ENCODE results near the gene UPK1A. TPM values are rescaled to one million over a fixed set of nuclear protein-coding genes. Genes with fewer than 3 reads are reported as not detected.

The UPK1A gene
- total and polyA plus RNA-seq, 2 donors (not counting 3 experiments of a cell fraction or from before 2014, with no cell fraction given), result not detected

- H3K9me3 ChIP-seq (replicated peaks; ENCODE audit: control insufficient read depth, insufficient read depth, low read length), result no peaks in the 10 kb centered on the region
- H3K4me2 ChIP-seq (ENCODE audit: insufficient read depth, low read length), result no peak overlapping the region
- H2AFZ ChIP-seq (ENCODE audit: low read depth, low read length), result no peak overlapping the region
- no peak overlapping the region for H3K9ac ChIP-seq (replicated peaks; ENCODE audit: extremely low read depth, insufficient read depth, low read length)
- intact Hi-C loops (cut with micrococcal nuclease) (no loop called here), dilution Hi-C loops (cut with MboI; ENCODE audit: extremely low pct_ligation_motif_present, low sequenced_read_pairs) (no loop called here)
- POLR2A ChIA-PET, result interaction anchor here (0.6 kb wide), 1 partner anchor 28 kb away, joined by 4 read pairs; no protein-coding TSS in a partner anchor
- BruUV-seq (replicated peaks), result no TSS peak
- CTCF ChIA-PET, result no interaction called here
- no peaks in the 10 kb centered on the region for H3K4me1 ChIP-seq (ENCODE audit: control insufficient read depth, extremely low read depth, insufficient read depth, low read length)
- H4K20me1 ChIP-seq (replicated peaks; ENCODE audit: control insufficient read depth, extremely low read depth, insufficient read depth, low read length), result no peaks in the 10 kb centered on the region
- H3K4me3 ChIP-seq (replicated peaks in 1 of 3; ENCODE audit: insufficient read depth in 1 of 3, low read depth in 1 of 3, low read length in 3 of 3), result no peak overlapping the region
- peaks cover 2 to 6% of the 10 kb centered on the region in 2 experiments for H3K27me3 ChIP-seq (ENCODE audit: control insufficient read depth in 2 of 2, insufficient read depth in 2 of 2, low read length in 2 of 2)
- DNase-seq (ENCODE audit: low read depth, low spot score) (no peak), FAIRE-seq (no peak)
- H3K27ac ChIP-seq (ENCODE audit: insufficient read depth, low read depth, low read length), result no peak overlapping the region
- H3K9me1 ChIP-seq (replicated peaks; ENCODE audit: control insufficient read depth, extremely low read depth, insufficient read depth, low read length), result no peaks in the 10 kb centered on the region
- H3K36me3 ChIP-seq (ENCODE audit: control insufficient read depth in 2 of 2, extremely low read depth in 1 of 2, insufficient read depth in 2 of 2, low read length in 2 of 2), result no peaks in the 10 kb centered on the region
- H3K79me2 ChIP-seq (ENCODE audit: control insufficient read depth, insufficient read depth, low read length), result no peaks in the 10 kb centered on the region
- TF ChIP-seq POLR2A (IDR thresholded peaks at IDR 0.05; ENCODE audit: low read depth, low read length) (no peak), MAX (IDR thresholded peaks at IDR 0.05; ENCODE audit: insufficient read depth, insufficient read length) (no peak)
Measured at GRCh38 chr19:35671818-35672217, 5.5 kb downstream of the UPK1A start.

- H3K27ac ChIP-seq (ENCODE audit: insufficient read depth, low read depth, low read length), result no peak overlapping the region
- peak overlapping the region in 1 of 3 experiments; percentile 40 for H3K4me3 ChIP-seq (replicated peaks in 1 of 3; ENCODE audit: insufficient read depth in 1 of 3, low read depth in 1 of 3, low read length in 3 of 3)
- no peaks in the 10 kb centered on the region for H3K4me1 ChIP-seq (ENCODE audit: control insufficient read depth, extremely low read depth, insufficient read depth, low read length)
- no peak overlapping the region for H3K9ac ChIP-seq (replicated peaks; ENCODE audit: extremely low read depth, insufficient read depth, low read length)
- no peaks in the 10 kb centered on the region for H3K9me1 ChIP-seq (replicated peaks; ENCODE audit: control insufficient read depth, extremely low read depth, insufficient read depth, low read length)
- peak overlapping the region; percentile 57 for H3K4me2 ChIP-seq (ENCODE audit: insufficient read depth, low read length)
- peak overlapping the region; percentile 89 for H2AFZ ChIP-seq (ENCODE audit: low read depth, low read length)
- no peaks in the 10 kb centered on the region for H3K79me2 ChIP-seq (ENCODE audit: control insufficient read depth, insufficient read depth, low read length)
- BruUV-seq (replicated peaks), result no TSS peak
- H4K20me1 ChIP-seq (replicated peaks; ENCODE audit: control insufficient read depth, extremely low read depth, insufficient read depth, low read length), result no peaks in the 10 kb centered on the region
- dilution Hi-C loops (cut with MboI; ENCODE audit: extremely low pct_ligation_motif_present, low sequenced_read_pairs) (no loop called here), intact Hi-C loops (cut with micrococcal nuclease) (no loop called here)
- H3K9me3 ChIP-seq (replicated peaks; ENCODE audit: control insufficient read depth, insufficient read depth, low read length), result no peaks in the 10 kb centered on the region
- peak; percentile 15 for DNase-seq (ENCODE audit: low read depth, low spot score)
- ChIA-PET POLR2A (no interaction called here), CTCF (interaction anchor here (1.0 kb wide), 1 partner anchor 22 kb away, joined by 7 read pairs; no protein-coding TSS in a partner anchor)
- TF ChIP-seq POLR2AphosphoS5 (IDR thresholded peaks at IDR 0.05; ENCODE audit: insufficient read depth, low read depth, low read length) (no peak), MYC (IDR thresholded peaks at IDR 0.05; ENCODE audit: low read depth, low read length) (no peak), FOS (IDR thresholded peaks at IDR 0.05; ENCODE audit: borderline replicate concordance, insufficient read depth, low read length) (no peak), GATA2 (IDR thresholded peaks at IDR 0.05; ENCODE audit: insufficient read depth, insufficient read length, low read depth, low read length) (no peak), POLR2A (IDR thresholded peaks at IDR 0.05; ENCODE audit: low read depth, low read length) (no peak), EZH2 (IDR thresholded peaks at IDR 0.05; ENCODE audit: borderline replicate concordance, low read depth, low read length, severe bottlenecking) (no peak), MAX (IDR thresholded peaks at IDR 0.05; ENCODE audit: insufficient read depth, insufficient read length) (no peak), JUN (IDR thresholded peaks at IDR 0.05; ENCODE audit: borderline replicate concordance, insufficient read depth, insufficient read length, low read depth) (no peak), CTCF (IDR thresholded peaks at IDR 0.05; ENCODE audit: extremely low read depth in 1 of 2, insufficient read depth in 1 of 2, low read depth in 1 of 2, low read length in 2 of 2) (no peak)
- H3K27me3 ChIP-seq (ENCODE audit: control insufficient read depth in 2 of 2, insufficient read depth in 2 of 2, low read length in 2 of 2), result peaks cover 2 to 6% of the 10 kb centered on the region in 2 experiments
- H3K36me3 ChIP-seq (ENCODE audit: control insufficient read depth in 2 of 2, extremely low read depth in 1 of 2, insufficient read depth in 2 of 2, low read length in 2 of 2), result no peaks in the 10 kb centered on the region
- peak; percentile 82 for FAIRE-seq
Measured at GRCh38 chr19:35673121-35673804, 6.9 kb downstream of the UPK1A start.
